Mucosa of stomach (tissue), 1 donor: Measurements from ENCODE around the gene NKIRAS2.

ENCODE experiments used
- H3K27me3 ChIP-seq: one replicate; pipeline ENCODE4 v1.7.0; 2013; ENCODE audit warnings: mild to moderate bottlenecking, low read length; ENCODE audit not compliant: control insufficient read depth, insufficient read depth
- H3K36me3 ChIP-seq: one replicate; pipeline ENCODE4 v1.7.0; 2013; ENCODE audit warnings: low read length; ENCODE audit not compliant: control insufficient read depth, insufficient read depth
- H3K4me1 ChIP-seq: one replicate; pipeline ENCODE4 v1.7.0; 2013; ENCODE audit warnings: mild to moderate bottlenecking, low read length; ENCODE audit not compliant: control insufficient read depth, insufficient read depth
- H3K4me3 ChIP-seq: one replicate; pipeline ENCODE4 v1.7.0; 2013; ENCODE audit warnings: low read length
- H3K9ac ChIP-seq: one replicate; pipeline ENCODE4 v1.7.0; 2013; ENCODE audit warnings: mild to moderate bottlenecking, low read length, moderate library complexity
- H3K9me3 ChIP-seq: one replicate; pipeline ENCODE4 v1.7.0; 2013; ENCODE audit warnings: mild to moderate bottlenecking, low read length, moderate library complexity; ENCODE audit not compliant: control insufficient read depth
- donor health status: Pancreatic carcinoma.

Gene NKIRAS2

DNA sequence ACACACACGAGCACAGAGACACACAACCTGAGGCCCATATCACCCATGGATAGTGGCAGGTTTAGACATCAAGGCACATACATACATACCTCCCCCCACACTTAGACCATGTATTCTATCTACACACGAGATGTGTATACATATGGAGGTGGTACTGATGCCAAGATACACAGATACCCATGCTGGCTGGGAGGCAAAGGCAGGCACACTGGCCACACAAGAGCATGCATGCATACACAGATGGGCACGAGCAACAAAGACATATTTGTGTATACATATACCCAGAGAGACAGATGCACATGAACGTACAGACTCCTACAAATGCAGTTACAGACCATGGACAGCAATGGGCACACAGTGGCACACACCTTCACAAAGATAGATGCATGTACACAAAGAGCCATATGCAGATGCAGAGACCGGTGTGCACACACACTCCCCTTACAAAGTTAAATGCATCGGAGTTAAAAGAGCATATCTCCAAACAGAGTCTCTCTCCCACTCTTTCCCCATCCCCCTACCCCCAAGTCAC is 32.5 kb downstream of the NKIRAS2 start:
- Histone ChIP-seq H3K27me3 (peaks cover 32% of the 10 kb centered on the region), H3K36me3 (no peaks in the 10 kb centered on the region), H3K4me3 (no peak overlapping the region), H3K4me1 (peaks cover 10% of the 10 kb centered on the region), H3K9me3 (no peaks in the 10 kb centered on the region), H3K9ac (no peak overlapping the region)

- Histone ChIP-seq H3K9me3 (no peaks in the 10 kb centered on the region), H3K4me1 (peaks cover 10% of the 10 kb centered on the region), H3K27me3 (peaks cover 32% of the 10 kb centered on the region), H3K36me3 (no peaks in the 10 kb centered on the region), H3K4me3 (no peak overlapping the region), H3K9ac (no peak overlapping the region)
These were observed 34.0 kb downstream of the NKIRAS2 start for GRCh38 chr17:42053731-42054500.

DNA sequence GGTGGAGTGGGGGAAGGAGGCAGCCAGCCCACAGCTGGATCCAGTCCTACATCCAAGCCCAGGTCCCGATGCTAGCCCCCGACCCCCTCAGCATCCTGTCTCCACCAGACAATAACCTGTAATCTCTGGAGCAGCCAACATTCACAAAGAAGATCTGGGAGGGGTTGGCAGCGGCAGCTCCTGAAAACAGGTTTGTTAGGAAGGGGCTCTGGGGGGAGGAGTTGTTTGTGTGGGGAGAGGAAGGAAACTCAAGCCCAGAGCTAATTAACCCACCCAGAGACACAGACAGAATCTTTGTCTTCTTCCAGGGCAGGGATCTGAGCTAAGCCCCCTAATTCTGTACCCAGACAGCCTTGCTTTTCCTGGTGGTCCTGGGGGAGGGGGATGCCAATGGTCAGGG is 35.1 kb downstream of the NKIRAS2 start:
- Histone ChIP-seq H3K4me3 (no peak overlapping the region), H3K27me3 (peaks cover 32% of the 10 kb centered on the region), H3K4me1 (peaks cover 6% of the 10 kb centered on the region)

GRCh38 chr17:42055496-42055895 is 35.6 kb downstream of the NKIRAS2 start:
- Histone ChIP-seq H3K36me3 (no peaks in the 10 kb centered on the region), H3K9ac (no peak overlapping the region), H3K4me3 (no peak overlapping the region), H3K4me1 (peaks cover 5% of the 10 kb centered on the region), H3K27me3 (peaks cover 32% of the 10 kb centered on the region), H3K9me3 (no peaks in the 10 kb centered on the region)

More for the DNA sequence above, 35.1 kb downstream of the NKIRAS2 start:
- no peaks in the 10 kb centered on the region for H3K36me3 ChIP-seq
- H3K9me3 ChIP-seq = no peaks in the 10 kb centered on the region
- H3K9ac ChIP-seq = no peak overlapping the region

DNA sequence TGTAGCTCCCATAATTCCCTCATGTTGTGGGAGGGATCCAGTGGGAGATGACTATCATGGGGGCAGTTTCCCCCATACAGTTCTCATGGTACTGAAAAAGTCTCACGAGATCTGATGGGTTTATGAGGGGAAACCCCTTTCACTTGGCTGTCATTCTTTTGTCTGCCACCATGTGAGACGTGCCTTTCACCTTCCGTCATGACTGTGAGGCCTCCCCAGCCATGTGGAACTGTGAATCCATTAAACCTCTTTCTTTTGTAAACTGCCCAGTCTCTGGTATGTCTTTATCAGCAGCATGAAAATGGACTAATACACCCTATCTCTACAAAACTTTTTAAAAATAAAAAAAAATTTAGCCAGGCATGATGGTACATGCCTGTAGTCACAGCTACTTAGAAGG is 36.7 kb downstream of the NKIRAS2 start:
- no peak overlapping the region for H3K4me3 ChIP-seq
- H3K36me3 ChIP-seq = no peaks in the 10 kb centered on the region
- H3K9ac ChIP-seq = no peak overlapping the region
- H3K4me1 ChIP-seq = no peaks in the 10 kb centered on the region
- H3K9me3 ChIP-seq = no peaks in the 10 kb centered on the region
- H3K27me3 ChIP-seq = peaks cover 29% of the 10 kb centered on the region

GRCh38 chr17:42058063-42058462 is 38.2 kb downstream of the NKIRAS2 start:
- H3K36me3 ChIP-seq = no peaks in the 10 kb centered on the region
- H3K4me1 ChIP-seq = no peaks in the 10 kb centered on the region
- no peaks in the 10 kb centered on the region for H3K9me3 ChIP-seq
- H3K27me3 ChIP-seq = peaks cover 20% of the 10 kb centered on the region
- H3K4me3 ChIP-seq = no peak overlapping the region
- H3K9ac ChIP-seq = no peak overlapping the region

GRCh38 chr17:42059815-42060214 is 39.9 kb downstream of the NKIRAS2 start:
- Histone ChIP-seq H3K4me3 (no peak overlapping the region), H3K36me3 (no peaks in the 10 kb centered on the region), H3K4me1 (no peaks in the 10 kb centered on the region), H3K9ac (no peak overlapping the region), H3K27me3 (peaks cover 6% of the 10 kb centered on the region), H3K9me3 (no peaks in the 10 kb centered on the region)

- no peaks in the 10 kb centered on the region for H3K36me3 ChIP-seq
- no peaks in the 10 kb centered on the region for H3K4me1 ChIP-seq
- H3K9ac ChIP-seq = no peak overlapping the region
- H3K27me3 ChIP-seq = peaks cover 2% of the 10 kb centered on the region
- no peaks in the 10 kb centered on the region for H3K9me3 ChIP-seq
- H3K4me3 ChIP-seq = no peak overlapping the region
These were observed 40.3 kb downstream of the NKIRAS2 start for GRCh38 chr17:42060231-42060630.

- no peak overlapping the region for H3K4me3 ChIP-seq
- H3K36me3 ChIP-seq = no peaks in the 10 kb centered on the region
- no peak overlapping the region for H3K9ac ChIP-seq
- no peaks in the 10 kb centered on the region for H3K9me3 ChIP-seq
- no peaks in the 10 kb centered on the region for H3K27me3 ChIP-seq
- no peaks in the 10 kb centered on the region for H3K4me1 ChIP-seq
These were observed 42.0 kb downstream of the NKIRAS2 start for GRCh38 chr17:42061646-42062487.

- H3K27me3 ChIP-seq = no peaks in the 10 kb centered on the region
- H3K4me1 ChIP-seq = peaks cover 4% of the 10 kb centered on the region
- H3K4me3 ChIP-seq = no peak overlapping the region
- no peak overlapping the region for H3K9ac ChIP-seq
- H3K36me3 ChIP-seq = no peaks in the 10 kb centered on the region
- H3K9me3 ChIP-seq = no peaks in the 10 kb centered on the region
These were observed 42.8 kb downstream of the NKIRAS2 start for GRCh38 chr17:42062681-42063080.

DNA sequence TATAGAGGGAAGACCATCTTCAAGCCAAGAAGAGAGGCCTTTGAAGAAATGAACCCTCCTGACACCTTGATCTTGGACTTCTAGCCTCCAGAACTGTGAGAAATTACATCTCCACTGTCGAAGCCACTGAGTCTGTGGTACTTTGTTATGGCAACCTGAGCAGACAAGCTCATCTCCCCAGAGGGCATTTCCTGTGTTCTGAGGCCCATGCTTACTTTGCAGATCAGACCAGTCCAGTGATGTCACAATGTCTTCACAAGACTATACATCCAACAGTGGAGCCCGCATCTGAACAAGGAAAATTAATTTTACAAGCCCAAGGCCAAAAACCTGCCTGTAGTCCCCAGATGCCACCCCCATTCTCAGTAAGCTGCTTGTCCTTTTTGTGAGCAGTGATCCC is 45.3 kb downstream of the NKIRAS2 start:
- peaks cover 8% of the 10 kb centered on the region for H3K27me3 ChIP-seq
- no peaks in the 10 kb centered on the region for H3K9me3 ChIP-seq
- H3K9ac ChIP-seq = no peak overlapping the region
- H3K36me3 ChIP-seq = no peaks in the 10 kb centered on the region
- H3K4me1 ChIP-seq = peaks cover 17% of the 10 kb centered on the region
- no peak overlapping the region for H3K4me3 ChIP-seq
